Left lung (tissue), 10 donors: ENCODE data around the gene LDLRAD2. TPM values are rescaled to one million over a fixed set of nuclear protein-coding genes. Genes with fewer than 3 reads are reported as not detected.

ENCODE experiments used
- ATAC-seq: fragments of 200-7000 bp; cut with Tn5 transposase; one replicate; pipeline ENCODE4 v1.9.1; 2020; ENCODE audit warnings: moderate library complexity
- DNase-seq, 4 donors: peaks; one replicate each; pipeline ENCODE4 v3.0.0-alpha.2; 2013 to 2020
- H3K27ac ChIP-seq, 2 donors: fragments of 200-600 bp; sonication (generic) in 1 of 2; one replicate each; pipeline versions ENCODE4 v1.5.0 to v1.8.0; 2020 to 2021
- H3K27me3 ChIP-seq, 2 donors: fragments of 200-600 bp; sonication (generic) in 1 of 2; one replicate each; pipeline versions ENCODE4 v1.5.0 to v1.8.0; 2020 to 2021
- H3K36me3 ChIP-seq, 2 donors: fragments of 200-600 bp; sonication (generic) in 1 of 2; one replicate each; pipeline versions ENCODE4 v1.5.0 to v1.8.0; 2020 to 2021
- H3K4me1 ChIP-seq, 2 donors: fragments of 200-600 bp; one replicate each; pipeline ENCODE4 v1.8.0; 2021
- H3K4me3 ChIP-seq, 2 donors: fragments of 200-600 bp; sonication (generic) in 1 of 2; one replicate each; pipeline versions ENCODE4 v1.5.0 to v1.8.0; 2020 to 2021; ENCODE audit warnings: mild to moderate bottlenecking in 1 of 2
- H3K9me3 ChIP-seq, 2 donors: fragments of 200-600 bp; sonication (generic) in 1 of 2; one replicate each; pipeline versions ENCODE4 v1.5.0 to v1.8.0; 2020 to 2021
- CTCF ChIP-seq, 2 donors: fragments of 200-600 bp; sonication (generic) in 1 of 2; IDR thresholded peaks; one replicate each; pipeline versions ENCODE4 v1.5.0 to v1.8.0; 2021; ENCODE audit warnings: antibody characterized with exemption in 2 of 2
- intact Hi-C, 2 donors: fragments of 100-400 bp; cut with DNase I; formaldehyde crosslinking; loops; one replicate each; pipeline versions ENCODE4 v1.11.2 to v1.14.2; 2022
- polyA plus RNA-seq, 6 donors: library from polyadenylated mRNA; unstranded; fragments of 120-200 nt; gene quantifications; one replicate each; pipeline ENCODE4 v1.2.1, GENCODE V29; 2013; ENCODE audit not compliant: insufficient read length in 6 of 6
- total RNA-seq, 2 donors: library from RNA; stranded (reverse); fragmentation: NEBNext Ultra II Directional; extraction: Animal tissue kit (Norgen Biotek cat#: 25700); gene quantifications; one replicate each; pipeline ENCODE4 v1.2.1, GENCODE V29; 2021
- donor health status: DM: no; HTN: yes; CAD: no.
- donor health status: DM: no; HTN: no; CAD: no.

The LDLRAD2 gene
- total and polyA plus RNA-seq, 8 donors, result 0.10 to 5.9 (median 5.1) TPM

- DNase-seq (peak in 1 of 4 donors; percentile 59), ATAC-seq (no peak)
- Histone ChIP-seq H3K27ac (no peak overlapping the region), H3K36me3 (peaks cover 0 to 96% of the 10 kb centered on the region in 2 donors), H3K27me3 (no peaks in the 10 kb centered on the region), H3K4me1 (no peaks in the 10 kb centered on the region), H3K9me3 (peaks cover 0 to 16% of the 10 kb centered on the region in 2 donors), H3K4me3 (no peak overlapping the region)
- no peak for TF ChIP-seq CTCF (IDR thresholded peaks at IDR 0.05)
- intact Hi-C loops, result no loop called here
Observed at GRCh38 chr1:21831454-21831970, 19.4 kb downstream of the LDLRAD2 start.

GRCh38 chr1:21833392-21833976, 21.4 kb downstream of the LDLRAD2 start:
- no peak overlapping the region for H3K4me3 ChIP-seq
- intact Hi-C loops, result no loop called here
- ATAC-seq, result no peak
- no peaks in the 10 kb centered on the region for H3K27me3 ChIP-seq
- H3K4me1 ChIP-seq, result no peaks in the 10 kb centered on the region
- TF ChIP-seq CTCF (IDR thresholded peaks at IDR 0.05), result no peak
- H3K27ac ChIP-seq, result no peak overlapping the region
- DNase-seq, result peak in 1 of 4 donors; percentile 43
- H3K9me3 ChIP-seq, result peaks cover 0 to 16% of the 10 kb centered on the region in 2 donors
- H3K36me3 ChIP-seq, result peaks cover 0 to 96% of the 10 kb centered on the region in 2 donors

- Histone ChIP-seq H3K27ac (no peak overlapping the region), H3K9me3 (peaks cover 0 to 16% of the 10 kb centered on the region in 2 donors), H3K4me1 (no peaks in the 10 kb centered on the region), H3K27me3 (no peaks in the 10 kb centered on the region), H3K4me3 (no peak overlapping the region), H3K36me3 (peaks cover 0 to 96% of the 10 kb centered on the region in 2 donors)
- no peak for TF ChIP-seq CTCF (IDR thresholded peaks at IDR 0.05)
- ATAC-seq, result no peak
- intact Hi-C loops, result no loop called here
- DNase-seq, result no peak
Observed at GRCh38 chr1:21834094-21834493, 22.0 kb downstream of the LDLRAD2 start.

- ATAC-seq, result no peak
- H3K9me3 ChIP-seq, result peaks cover 0 to 16% of the 10 kb centered on the region in 2 donors
- intact Hi-C loops, result no loop called here
- no peak overlapping the region for H3K4me3 ChIP-seq
- no peaks in the 10 kb centered on the region for H3K4me1 ChIP-seq
- TF ChIP-seq CTCF (IDR thresholded peaks at IDR 0.05), result no peak
- H3K27ac ChIP-seq, result no peak overlapping the region
- peaks cover 0 to 96% of the 10 kb centered on the region in 2 donors for H3K36me3 ChIP-seq
- peak in 1 of 4 donors; percentile 64 for DNase-seq
- no peaks in the 10 kb centered on the region for H3K27me3 ChIP-seq
Observed at GRCh38 chr1:21834666-21835065, 22.6 kb downstream of the LDLRAD2 start.

- DNase-seq (no peak), ATAC-seq (no peak)
- Histone ChIP-seq H3K4me1 (no peaks in the 10 kb centered on the region), H3K9me3 (peaks cover 0 to 16% of the 10 kb centered on the region in 2 donors), H3K27ac (no peak overlapping the region), H3K36me3 (peaks cover 0 to 98% of the 10 kb centered on the region in 2 donors), H3K4me3 (no peak overlapping the region), H3K27me3 (no peaks in the 10 kb centered on the region)
- intact Hi-C loops, result no loop called here
- no peak for TF ChIP-seq CTCF (IDR thresholded peaks at IDR 0.05)
Observed at GRCh38 chr1:21836010-21836409, 23.9 kb downstream of the LDLRAD2 start.
